Activated effector memory CD4-positive, alpha-beta T cell treated with Interleukin-2 at 50 U/mL for 16 hours (primary cell): ENCODE results near the gene TMX4.
A peak's percentile ranks its signal among the peaks of the same experiment; 100 is the strongest.
"Not testable (repeated sequence)": the region's sequence is repeated elsewhere in the genome, so short reads cannot be mapped to it uniquely, and the experiment has no call there.

ENCODE experiments used
- DNase-seq: peaks from one replicate; pipeline ENCODE4 v3.0.0-alpha.2; 2020

The TMX4 gene

GRCh38 chr20:8019246-8019997 is at the start of gene TMX4:
Gene TMX4 (minus strand): TSS chr20:8019761. CDS start chr20:8019613, 148 bp downstream.
- DNase-seq, result peak; percentile 85

GRCh38 chr20:8067082-8067481 is 47.5 kb upstream of the TMX4 start:
- no peak for DNase-seq

- no peak for DNase-seq
Measured at GRCh38 chr20:8066662-8067061, 47.1 kb upstream of the TMX4 start.

- no peak for DNase-seq
Measured at GRCh38 chr20:8065691-8066090, 46.1 kb upstream of the TMX4 start.

- DNase-seq, result no peak
Measured at GRCh38 chr20:8062756-8063155, 43.2 kb upstream of the TMX4 start.

GRCh38 chr20:8061861-8062518 is 42.4 kb upstream of the TMX4 start:
- DNase-seq, result no peak

- no peak for DNase-seq
Measured at GRCh38 chr20:8060977-8061376, 41.4 kb upstream of the TMX4 start.

GRCh38 chr20:8057871-8058270 is 38.3 kb upstream of the TMX4 start:
- no peak for DNase-seq

GRCh38 chr20:8055096-8055495 is 35.5 kb upstream of the TMX4 start:
- DNase-seq, result no peak

- DNase-seq, result no peak
Measured at GRCh38 chr20:8050157-8050837, 30.7 kb upstream of the TMX4 start.

- DNase-seq, result no peak
Measured at GRCh38 chr20:8049310-8049709, 29.7 kb upstream of the TMX4 start.

GRCh38 chr20:8045946-8046345 is 26.4 kb upstream of the TMX4 start:
- no peak for DNase-seq

GRCh38 chr20:8043687-8044282 is 24.2 kb upstream of the TMX4 start:
- DNase-seq, result no peak

GRCh38 chr20:8039042-8039441 is 19.5 kb upstream of the TMX4 start:
- no peak for DNase-seq

GRCh38 chr20:8036771-8037170 is 17.2 kb upstream of the TMX4 start:
- no peak for DNase-seq

GRCh38 chr20:8033151-8033841 is 13.7 kb upstream of the TMX4 start:
- no peak for DNase-seq

GRCh38 chr20:8032499-8032898 is 12.9 kb upstream of the TMX4 start:
- no peak for DNase-seq

- DNase-seq, result not testable (repeated sequence)
Measured at GRCh38 chr20:8031539-8031938, 12.0 kb upstream of the TMX4 start.

GRCh38 chr20:8021541-8022269 is 2.1 kb upstream of the TMX4 start:
- no peak for DNase-seq

- no peak for DNase-seq
Measured at GRCh38 chr20:8020314-8021079, 936 bp upstream of the TMX4 start.

GRCh38 chr20:8019998-8020247 is 362 bp upstream of the TMX4 start:
- DNase-seq, result no peak

- peak; percentile 62 for DNase-seq
Measured at GRCh38 chr20:8018958-8019245, 659 bp downstream of the TMX4 start.
